Measurements from ENCODE around the gene AK1.
"Not testable (repeated sequence)": the region's sequence is repeated elsewhere in the genome, so short reads cannot be mapped to it uniquely, and the experiment has no call there.

The AK1 gene

DNA sequence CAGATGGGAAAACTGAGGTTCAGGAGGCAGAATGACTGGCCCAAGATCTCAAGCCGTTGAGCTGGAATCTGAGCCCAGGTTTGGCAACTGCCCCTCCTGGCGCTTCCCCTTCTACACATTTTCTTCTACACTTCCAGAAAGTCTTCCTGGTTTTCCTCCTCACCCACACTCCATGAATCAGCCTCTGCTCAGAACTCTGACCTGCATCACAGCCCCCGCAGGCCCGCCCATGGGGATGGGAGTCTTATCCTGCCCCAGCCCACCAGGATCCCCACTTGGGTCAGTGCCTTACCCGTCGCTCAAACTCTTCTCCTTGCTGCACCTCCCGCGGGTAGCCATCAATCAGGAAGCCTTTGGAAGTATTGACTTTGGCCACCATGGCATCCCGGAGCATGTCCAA, 5.9 kb downstream of the AK1 start:
- H3K4me3 ChIP-seq (ENCODE audit: low read length), result no peak overlapping the region
- no peak for TF ChIP-seq ZNF274 (IDR thresholded peaks at IDR 0.05; ENCODE audit: low read depth, low read length)

DNA sequence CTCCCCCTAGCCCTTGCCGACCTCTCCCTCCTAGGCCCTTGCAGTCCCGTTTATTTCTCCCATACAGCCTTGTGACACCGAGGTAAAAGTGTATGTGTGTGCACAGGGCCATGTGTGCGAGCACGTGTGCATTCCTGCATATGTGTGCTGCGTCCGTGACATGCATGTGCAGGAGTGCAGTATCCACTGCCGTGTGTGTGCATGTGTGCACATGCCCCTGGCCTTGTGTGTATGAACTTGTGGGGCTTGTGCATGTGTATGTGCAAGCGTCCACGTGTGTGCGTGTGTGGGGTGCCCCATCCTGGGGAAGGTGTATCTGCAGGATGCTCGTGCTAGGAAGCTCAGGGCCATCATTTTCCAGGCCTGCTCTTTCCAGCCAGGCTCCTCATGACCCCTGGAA, 6.6 kb downstream of the AK1 start:
- no peak overlapping the region for H3K4me3 ChIP-seq (ENCODE audit: low read length)
- TF ChIP-seq ZNF274 (IDR thresholded peaks at IDR 0.05; ENCODE audit: low read depth, low read length), result no peak

DNA sequence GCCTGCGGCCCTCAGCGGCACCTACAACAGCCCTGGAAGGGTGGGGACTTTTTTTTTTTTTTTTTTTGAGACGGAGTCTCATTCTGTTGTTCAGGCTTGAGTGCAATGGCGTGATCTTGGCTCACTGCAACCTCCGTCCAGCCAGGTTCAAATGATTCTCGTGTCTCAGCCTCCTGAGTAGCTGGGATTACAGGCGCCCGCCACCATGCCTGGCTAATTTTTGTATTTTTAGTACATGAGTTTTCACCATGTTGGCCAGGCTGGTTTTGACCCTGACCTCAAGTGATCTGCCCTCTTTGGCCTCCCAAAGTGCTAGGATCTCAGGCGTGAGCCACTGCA, 7.4 kb downstream of the AK1 start:
- H3K4me3 ChIP-seq (ENCODE audit: low read length), result not testable (repeated sequence)

DNA sequence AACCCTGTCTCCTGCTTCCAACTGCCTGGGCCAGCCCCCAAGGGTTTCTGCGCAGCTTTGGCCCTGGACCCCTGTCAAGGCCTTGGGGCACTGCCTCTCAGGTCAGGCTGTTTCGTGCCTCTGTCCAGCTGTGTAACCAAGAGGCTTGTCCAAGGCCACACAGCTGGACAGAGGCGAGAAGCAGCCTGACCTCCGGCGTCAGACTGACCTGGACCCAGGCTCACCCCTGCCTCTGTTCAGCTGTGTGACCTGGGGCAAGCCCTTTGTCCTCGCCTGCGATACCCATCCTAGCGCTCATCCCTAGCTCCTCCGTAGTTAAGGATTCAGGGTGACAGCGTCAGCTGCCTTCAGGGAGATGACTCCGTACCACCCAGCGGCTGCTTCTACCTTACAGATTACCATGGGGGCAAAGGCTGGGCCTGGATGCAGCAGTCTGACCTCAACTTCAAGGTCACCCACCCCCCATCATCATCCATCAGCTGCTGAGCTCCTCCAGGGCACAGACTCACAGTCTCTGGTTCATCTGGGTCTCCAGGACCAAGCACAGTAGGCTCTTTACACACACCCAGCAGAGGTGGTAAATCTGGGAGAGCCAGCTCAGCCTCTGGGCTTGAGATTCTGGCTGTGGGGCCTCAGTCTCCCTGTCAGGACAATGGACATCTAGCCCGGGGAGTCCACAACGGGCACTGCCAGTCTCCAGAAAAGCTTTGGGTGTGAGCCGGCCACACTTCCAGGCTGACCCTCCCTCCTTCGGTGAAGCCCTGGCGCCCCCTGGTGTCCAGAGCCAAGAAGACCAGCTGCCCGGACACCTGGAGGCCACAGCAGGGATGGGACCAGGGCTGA, 7.9 kb downstream of the AK1 start:
- no peak for TF ChIP-seq ZNF274 (IDR thresholded peaks at IDR 0.05; ENCODE audit: low read depth, low read length)
- H3K4me3 ChIP-seq (ENCODE audit: low read length), result no peak overlapping the region

DNA sequence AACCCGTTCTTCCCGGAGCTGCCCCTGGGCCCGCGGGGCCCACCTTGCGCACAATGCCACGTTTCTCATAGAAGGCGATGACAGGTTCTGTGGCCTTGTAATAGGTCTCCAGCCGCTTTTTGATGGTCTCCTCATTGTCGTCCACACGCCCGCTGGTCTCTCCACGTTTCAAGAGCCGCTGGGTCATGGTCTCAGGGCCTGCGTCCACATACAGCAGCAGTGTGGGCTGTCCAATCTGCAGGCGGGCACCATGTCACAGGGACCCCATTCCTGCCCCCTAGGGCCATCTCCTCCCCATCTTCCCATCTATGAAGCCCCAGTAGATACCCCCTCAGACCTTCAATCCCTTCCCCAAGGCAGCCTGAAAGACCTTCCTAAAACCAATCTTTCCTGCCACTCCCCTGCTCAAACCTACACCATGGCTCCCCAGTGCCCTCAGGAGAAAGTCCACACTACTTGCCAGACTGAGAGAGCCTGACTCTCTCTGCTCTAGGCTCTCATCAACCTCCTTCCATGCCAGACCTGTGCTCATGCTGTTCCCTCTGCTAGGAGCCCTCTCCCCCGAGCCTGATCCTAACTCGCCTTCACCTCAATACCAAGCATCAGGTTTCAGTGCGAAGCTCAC, 9.1 kb downstream of the AK1 start:
- TF ChIP-seq ZNF274 (IDR thresholded peaks at IDR 0.05; ENCODE audit: low read depth, low read length), result no peak

DNA sequence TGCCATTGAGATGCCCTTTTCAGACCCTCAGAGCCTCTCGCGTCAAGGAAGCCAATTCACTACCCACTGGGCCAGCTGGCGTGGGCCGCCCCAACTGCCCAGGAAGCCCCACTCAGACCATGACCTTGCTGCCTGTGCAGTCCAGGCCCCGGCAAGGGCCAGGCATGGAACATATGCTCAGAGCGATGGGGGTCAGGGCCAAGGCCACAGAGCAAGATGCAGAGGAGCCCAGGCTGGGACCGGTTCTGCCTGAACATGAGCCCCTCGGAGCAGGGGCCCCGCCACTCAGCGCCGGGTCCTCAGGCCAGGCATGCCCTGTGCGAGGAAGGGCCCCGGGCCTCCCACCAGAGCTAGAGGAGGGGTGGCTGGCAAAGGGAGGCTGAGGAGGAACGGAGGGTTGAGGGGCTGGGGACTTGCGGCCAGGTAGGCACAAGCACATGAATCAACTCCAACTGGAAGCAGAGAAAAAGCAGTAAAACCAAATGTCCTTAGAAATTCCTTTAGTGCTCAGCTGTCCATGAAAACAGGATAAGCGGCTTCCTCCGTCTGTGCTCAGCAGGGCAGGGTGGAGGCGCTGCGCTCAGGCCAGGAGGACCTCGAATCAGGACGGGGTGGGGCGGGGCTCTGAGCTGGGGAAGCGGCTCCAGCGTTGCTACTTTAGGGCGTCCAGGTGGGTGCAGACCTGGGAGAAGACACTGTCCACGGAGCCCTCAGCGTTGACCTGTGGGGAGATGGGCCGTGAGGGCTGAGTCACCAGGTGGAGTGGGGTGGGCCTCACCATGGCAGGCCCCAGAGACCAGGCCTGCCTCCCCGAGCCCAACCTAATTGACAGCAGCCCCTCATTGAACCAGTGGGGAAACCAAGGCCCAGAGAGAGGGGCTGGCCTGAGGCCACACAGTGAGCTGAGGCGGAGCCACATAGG, 9.9 kb downstream of the AK1 start:
- H3K4me3 ChIP-seq (ENCODE audit: low read length), result no peak overlapping the region
- no peak for TF ChIP-seq ZNF274 (IDR thresholded peaks at IDR 0.05; ENCODE audit: low read depth, low read length)

More for the DNA sequence above, 9.1 kb downstream of the AK1 start:
- H3K4me3 ChIP-seq (ENCODE audit: low read length), result no peak overlapping the region

DNA sequence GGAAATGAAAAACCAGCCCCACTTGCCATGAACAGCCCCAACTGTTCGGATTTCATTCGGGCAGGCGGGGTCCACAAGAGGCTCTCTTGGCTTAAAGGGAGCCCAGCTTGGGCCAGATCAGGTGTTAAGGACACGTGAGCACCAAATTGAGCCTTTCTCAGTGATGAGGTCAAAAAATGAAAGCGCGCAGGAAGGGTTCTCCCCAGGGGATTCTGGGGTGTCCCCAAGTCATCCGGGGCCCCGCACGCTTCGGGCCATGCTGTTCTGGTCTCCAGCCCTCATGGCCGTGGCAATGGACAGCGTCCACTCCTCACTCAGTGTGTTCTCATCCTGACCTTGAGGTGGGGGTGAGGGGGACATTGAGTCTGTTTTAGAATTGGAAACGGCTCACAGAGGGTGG, 10.9 kb downstream of the AK1 start:
- no peak overlapping the region for H3K4me3 ChIP-seq (ENCODE audit: low read length)
- no peak for TF ChIP-seq ZNF274 (IDR thresholded peaks at IDR 0.05; ENCODE audit: low read depth, low read length)

- no peak for TF ChIP-seq ZNF274 (IDR thresholded peaks at IDR 0.05; ENCODE audit: low read depth, low read length)
- no peak overlapping the region for H3K4me3 ChIP-seq (ENCODE audit: low read length)
Measured at GRCh38 chr9:127865645-127866464, 11.6 kb downstream of the AK1 start.

- no peak overlapping the region for H3K4me3 ChIP-seq (ENCODE audit: low read length)
- TF ChIP-seq ZNF274 (IDR thresholded peaks at IDR 0.05; ENCODE audit: low read depth, low read length), result no peak
Measured at GRCh38 chr9:127863191-127863621, 14.3 kb downstream of the AK1 start.

GRCh38 chr9:127862075-127863011, 15.1 kb downstream of the AK1 start:
- TF ChIP-seq ZNF274 (IDR thresholded peaks at IDR 0.05; ENCODE audit: low read depth, low read length), result no peak
- no peak overlapping the region for H3K4me3 ChIP-seq (ENCODE audit: low read length)

- TF ChIP-seq ZNF274 (IDR thresholded peaks at IDR 0.05; ENCODE audit: low read depth, low read length), result no peak
- no peak overlapping the region for H3K4me3 ChIP-seq (ENCODE audit: low read length)
Measured at GRCh38 chr9:127860779-127861178, 16.7 kb downstream of the AK1 start.

DNA sequence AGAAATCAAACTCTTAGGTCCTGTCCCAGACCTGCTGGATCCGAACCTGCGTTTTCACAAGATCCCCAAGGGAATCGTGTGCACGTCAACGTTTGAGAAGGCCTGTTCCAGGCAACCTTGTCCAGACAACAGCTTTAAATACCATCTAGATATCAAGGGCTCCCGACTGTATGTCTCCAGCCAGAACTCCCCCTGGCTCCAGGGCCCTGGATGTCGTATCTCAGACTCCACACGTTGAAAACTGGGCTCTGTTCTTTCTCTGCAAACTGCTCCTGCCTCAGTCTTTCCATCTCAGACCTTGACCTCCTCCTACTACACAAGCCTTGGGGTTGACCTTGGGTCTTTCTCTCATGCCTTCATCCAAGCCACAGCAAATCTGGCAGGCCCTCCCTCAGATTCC, 17.2 kb downstream of the AK1 start:
- TF ChIP-seq ZNF274 (IDR thresholded peaks at IDR 0.05; ENCODE audit: low read depth, low read length), result no peak
- no peak overlapping the region for H3K4me3 ChIP-seq (ENCODE audit: low read length)

- H3K4me3 ChIP-seq (ENCODE audit: low read length), result no peak overlapping the region
- no peak for TF ChIP-seq ZNF274 (IDR thresholded peaks at IDR 0.05; ENCODE audit: low read depth, low read length)
Measured at GRCh38 chr9:127858041-127858512, 19.4 kb downstream of the AK1 start.
